GM21737 (cell line): Measurements from ENCODE around the gene KCNQ4.
A peak's percentile ranks its signal among the peaks of the same experiment; 100 is the strongest.

Experiments
- ATAC-seq: cut with Tn5 transposase; IDR thresholded peaks from one replicate; pipeline ENCODE4 v1.9.1; 2021; ENCODE audit warnings: mild to moderate bottlenecking, moderate library complexity; ENCODE audit not compliant: unreplicated experiment

The KCNQ4 gene

DNA sequence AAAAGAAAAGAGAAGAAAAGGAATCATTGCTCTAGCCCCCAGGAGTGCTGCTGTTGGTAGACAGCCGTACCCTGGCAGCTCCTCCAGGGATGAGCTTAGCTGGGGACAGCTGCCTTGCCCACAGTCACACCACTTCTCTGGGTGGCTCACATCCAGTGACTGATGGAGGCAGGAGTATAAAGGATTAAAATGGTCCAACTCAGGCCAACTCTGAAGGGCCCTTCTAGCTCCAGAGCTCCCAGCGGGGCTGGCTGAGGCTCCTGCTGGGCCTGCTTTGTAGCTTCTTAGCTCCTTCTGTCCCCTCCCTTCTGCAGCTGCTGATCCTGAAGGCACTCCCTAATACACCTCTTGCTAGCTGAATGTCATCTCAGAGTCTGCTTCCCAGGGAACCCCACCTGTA is 74.2 kb downstream of the KCNQ4 start:
- no peak for ATAC-seq

DNA sequence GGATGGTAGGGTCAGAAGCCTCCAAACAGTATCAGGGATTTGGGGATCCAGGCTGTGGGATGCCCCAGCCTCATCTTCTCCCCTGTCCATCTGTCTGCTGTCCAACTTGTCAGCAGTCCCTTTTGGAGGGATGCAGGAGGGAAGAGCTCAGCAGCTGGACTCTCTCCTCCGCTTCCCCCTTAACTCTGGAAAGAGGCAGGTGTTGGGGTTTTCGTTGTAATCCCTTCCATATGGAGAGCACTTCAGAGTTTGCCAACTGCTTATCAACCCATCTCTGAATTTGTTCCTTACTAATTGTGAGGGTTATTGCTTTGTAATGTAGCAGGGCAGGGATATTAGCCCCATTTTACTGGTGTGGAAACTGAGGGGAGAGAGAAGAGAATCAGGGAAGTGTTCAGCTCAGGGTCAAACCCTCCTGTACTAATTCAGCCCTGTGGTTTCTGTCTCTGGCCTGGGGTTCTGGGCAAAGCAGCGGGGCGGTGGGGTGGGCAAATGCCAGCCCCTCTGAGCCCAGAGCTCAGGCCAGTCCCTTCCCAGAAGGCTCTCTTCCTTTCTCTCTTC is 75.3 kb downstream of the KCNQ4 start:
- ATAC-seq, result no peak

DNA sequence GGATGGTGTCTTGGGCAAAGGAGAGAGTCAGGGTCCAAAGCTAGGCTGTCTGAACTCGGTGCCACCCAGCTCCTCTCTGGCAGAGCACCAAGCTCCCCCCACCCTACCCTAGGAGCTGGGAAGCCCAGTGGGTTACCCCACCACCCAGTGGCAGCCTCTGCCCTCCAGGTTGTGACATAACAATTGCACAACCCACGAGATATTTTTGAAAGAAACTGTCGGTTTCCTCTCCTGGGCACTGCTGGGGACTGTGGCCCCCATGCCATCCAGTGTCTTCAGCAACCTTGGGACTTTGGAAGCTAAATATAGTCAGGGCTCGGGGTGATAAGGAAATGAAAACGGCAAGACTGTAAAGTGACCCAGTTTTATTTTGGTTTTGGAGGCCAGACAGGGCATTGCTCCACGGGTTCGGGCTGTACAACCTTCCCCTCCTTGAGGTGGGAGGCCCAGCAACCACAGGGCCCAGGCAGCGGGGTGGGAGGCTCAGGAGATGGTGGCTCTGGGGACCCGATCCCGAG is 77.2 kb downstream of the KCNQ4 start:
- ATAC-seq, result no peak

DNA sequence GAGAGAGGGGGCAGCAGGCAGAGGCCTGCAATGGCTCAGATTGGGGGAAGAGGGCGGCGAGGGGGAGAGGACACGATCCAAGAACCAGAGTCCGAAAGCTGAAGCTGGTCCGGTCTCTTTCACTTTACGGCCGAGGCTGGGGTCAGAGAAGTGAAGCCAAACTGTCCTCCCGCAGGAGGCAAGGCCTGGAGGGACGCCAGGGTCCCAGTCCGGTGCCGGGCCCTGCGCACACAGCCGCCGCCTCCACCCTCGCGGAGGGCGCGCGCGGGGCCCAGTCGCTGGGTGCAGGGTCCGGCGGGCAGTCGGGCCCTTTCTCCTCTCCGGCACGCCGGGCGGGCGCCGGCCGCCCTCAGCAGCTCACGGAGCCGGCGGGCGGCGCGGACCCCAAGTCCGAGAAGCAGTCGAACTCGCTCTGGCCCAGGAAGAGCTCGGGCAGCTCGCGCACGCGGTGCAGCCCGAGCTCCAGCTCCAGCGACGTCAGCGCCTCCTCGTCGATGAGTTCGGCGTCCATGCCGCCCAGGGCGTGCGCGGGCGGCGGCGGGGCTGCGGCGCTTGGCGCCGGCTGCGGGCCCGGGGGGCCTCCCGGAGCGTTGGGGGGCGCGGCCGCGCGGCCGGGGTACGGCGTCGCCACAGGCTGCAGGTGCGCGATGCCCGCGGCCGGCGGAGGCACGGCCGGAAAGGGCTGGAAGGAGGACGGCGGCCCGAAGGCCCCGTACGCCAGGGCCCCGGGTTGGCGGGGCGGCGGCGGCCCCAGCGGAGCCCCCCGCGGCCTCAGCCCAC is 77.8 kb downstream of the KCNQ4 start:
- ATAC-seq, result peak; percentile 8

- peak; percentile 91 for ATAC-seq
Observed at GRCh38 chr1:40862008-40862863, 78.6 kb downstream of the KCNQ4 start, which contains the start of gene CITED4. Gene CITED4 (minus strand): TSS chr1:40862363. CDS start chr1:40862127, 236 bp downstream.

DNA sequence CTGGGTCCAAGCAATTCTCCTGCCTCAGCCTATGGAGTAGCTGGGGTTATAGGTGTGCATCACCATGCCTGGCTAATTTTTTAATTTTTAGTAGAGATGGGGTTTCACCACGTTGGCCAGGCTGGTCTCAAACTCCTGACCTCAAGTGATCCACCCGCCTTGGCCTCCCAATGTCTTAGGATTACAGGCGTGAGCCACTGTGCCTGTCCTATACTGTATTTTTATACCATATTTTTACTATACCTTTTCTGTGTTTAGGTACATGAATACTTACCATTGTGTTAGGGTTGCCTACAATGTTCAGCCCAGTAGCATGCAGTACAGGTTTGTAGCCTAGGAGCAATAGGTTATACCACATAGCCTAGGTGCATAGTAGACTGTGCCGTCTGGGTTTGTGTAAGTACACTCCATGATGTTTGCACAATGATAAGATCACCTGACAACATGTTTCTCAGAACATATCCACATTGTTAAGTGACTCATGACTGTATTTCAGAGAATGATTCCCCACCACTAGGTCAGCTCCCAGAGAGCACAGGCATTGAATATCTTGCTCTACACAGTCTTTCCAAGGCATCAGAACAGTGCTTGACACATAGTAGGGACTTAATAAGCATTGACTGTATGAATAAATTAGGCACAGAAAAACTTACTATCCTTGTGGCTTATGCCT is 84.6 kb downstream of the KCNQ4 start:
- ATAC-seq, result no peak

DNA sequence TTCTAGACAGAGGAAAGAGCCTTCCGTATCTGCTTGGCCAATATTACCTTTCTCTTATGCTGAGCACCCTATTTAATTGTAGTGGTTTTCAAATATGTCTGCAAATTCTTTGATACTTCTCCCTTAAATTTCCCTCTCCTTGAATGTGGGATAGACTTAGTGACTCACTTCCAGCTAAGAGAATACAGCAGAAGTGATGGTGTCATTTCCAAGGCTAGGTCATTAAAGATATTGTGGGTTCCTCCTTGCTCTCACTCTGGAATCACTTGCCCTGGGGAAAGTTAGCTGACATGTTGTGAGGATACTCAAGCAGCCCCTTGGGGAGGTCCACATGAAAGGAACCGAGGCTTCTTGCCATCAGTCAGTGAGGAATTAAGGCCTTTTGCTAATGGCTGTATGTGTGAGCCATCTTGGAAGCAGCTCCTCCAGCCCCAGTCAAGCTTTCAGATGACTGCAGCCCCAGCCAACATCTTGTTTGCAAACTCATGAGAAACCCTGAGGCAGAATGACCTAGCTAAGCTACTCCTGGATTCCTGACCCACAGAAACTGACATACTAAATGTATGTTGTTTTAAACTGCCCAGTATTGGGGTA is 86.6 kb downstream of the KCNQ4 start:
- ATAC-seq, result no peak

DNA sequence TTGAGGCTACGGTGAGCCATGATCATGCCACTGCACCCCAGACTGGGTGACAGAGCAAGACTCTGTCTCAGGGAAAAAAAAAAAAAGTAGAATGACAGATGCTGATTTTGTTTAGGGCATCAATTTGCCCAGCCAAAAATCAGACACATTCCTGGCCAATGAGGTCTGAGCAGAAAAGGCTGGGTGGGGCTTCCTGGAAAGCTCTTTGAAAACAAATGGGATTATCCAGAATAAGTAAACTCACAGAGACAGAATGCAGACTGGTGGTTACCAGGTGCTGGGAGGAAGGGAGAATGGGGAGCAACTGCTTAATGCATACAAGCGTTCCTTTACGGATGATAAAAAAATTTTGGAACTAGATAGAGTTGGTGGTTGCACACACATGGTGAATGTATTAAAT is 88.7 kb downstream of the KCNQ4 start:
- no peak for ATAC-seq

- no peak for ATAC-seq
Observed at GRCh38 chr1:40873863-40874472, 90.4 kb downstream of the KCNQ4 start.

GRCh38 chr1:40876436-40876761 is 92.8 kb downstream of the KCNQ4 start:
- ATAC-seq, result no peak

DNA sequence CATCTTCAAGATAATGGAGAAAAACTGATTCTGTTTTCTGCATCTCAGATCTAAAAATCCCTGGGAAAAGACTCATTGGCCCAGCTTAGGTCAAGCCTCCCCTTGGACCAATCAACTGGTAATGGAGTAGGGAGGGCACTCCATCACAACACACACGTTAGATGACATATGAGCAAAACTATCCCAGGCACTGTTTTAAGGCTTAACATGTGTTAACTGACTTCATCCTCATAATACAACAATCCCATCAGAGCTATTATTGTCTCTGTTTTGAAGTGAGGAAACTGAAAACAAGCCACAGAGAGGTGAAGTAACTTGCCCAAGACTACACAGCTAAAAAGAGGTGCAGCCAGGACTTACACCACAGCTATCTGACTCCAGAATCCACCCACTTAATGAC is 93.3 kb downstream of the KCNQ4 start:
- ATAC-seq, result no peak

GRCh38 chr1:40877698-40878097 is 94.1 kb downstream of the KCNQ4 start:
- ATAC-seq, result no peak

DNA sequence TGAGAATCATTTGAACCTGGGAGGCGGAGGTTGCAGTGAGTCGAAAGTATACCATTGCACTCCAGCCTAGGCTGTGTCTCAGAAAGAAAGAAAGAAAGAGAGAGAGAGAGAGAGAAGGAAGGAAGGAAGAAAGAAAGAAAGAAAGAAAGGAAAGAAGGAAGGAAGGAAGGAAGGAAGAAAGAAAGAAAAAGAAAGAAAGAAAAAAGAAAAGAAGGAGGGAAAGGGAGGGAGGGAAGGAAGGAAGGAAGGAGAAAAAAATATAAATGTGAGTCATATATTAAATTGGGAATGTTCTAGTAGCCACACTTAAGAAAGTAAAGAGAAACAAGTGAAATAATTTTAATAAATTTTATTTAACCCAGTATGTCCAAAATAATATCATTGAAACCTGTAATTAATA is 95.3 kb downstream of the KCNQ4 start:
- ATAC-seq, result no peak

- no peak for ATAC-seq
Observed at GRCh38 chr1:40879482-40880175, 96.0 kb downstream of the KCNQ4 start.

DNA sequence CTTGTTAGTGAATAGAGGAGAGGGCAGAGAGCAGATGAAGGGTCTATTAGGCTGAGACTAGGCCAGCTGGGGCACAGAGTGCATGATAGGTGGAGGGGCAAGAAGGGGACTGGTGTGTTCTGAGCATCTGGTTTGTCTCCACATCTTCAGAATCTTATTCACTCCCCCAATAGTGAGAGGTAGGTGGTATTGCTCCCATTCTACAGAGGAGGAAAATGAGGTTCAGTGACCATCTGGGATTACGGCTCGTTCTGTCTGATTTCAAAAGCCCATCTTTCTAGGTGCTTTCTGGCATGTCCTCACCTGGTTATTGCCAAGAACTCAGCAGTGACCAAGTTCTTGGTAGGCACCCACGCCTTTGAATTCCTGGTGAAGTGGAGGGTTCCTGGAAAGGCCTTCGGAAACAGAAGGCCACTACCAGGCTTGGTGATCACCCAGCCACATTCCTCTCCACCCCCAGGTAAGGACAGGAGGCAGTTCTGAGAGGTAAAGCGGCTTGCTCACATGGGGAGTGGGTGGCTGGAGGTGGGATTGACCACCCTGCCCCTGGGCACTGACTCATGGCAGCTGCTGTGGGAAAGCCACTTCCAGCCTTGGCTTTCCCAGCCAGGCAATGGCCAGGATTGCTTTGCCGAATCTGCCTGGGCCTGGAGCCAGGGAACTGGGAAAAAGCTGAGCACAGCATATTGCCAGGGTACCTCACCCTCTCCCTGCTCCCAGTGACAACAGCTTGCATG is 97.4 kb downstream of the KCNQ4 start:
- ATAC-seq, result no peak

GRCh38 chr1:40884055-40884795 is 100.6 kb downstream of the KCNQ4 start:
- ATAC-seq, result no peak

DNA sequence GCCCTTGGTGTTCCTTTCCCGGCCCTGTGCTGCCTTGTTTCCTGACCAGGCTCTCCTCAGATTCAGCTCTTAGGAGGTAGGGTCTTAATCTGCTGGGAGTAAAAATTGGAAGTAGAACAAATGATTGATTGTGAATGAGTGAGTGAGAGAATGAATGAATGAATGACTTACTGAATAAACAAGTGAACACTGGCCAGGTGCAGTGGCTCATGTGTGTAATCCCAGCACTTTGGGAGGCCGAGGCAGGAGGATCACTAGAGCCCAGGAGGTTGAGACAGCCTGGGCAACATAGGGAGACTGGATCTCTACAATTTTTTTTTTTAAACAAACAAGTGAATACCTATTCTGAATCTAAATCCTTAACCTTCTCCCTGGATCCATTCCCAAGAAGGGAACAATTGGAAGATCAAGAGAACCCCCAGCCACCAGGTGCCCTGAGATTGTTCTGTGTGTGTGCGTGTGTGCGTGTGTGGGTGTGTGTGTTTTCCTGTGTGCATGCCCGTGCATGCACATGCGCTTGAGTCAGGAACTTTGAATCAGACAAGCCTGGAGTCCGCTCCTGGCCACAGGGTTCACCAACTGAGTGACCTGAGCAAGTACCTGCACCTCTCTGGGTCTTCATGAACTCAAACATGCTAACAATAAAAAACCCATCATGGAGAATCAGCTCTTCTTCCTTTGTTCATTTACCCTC is 102.9 kb downstream of the KCNQ4 start:
- ATAC-seq, result no peak

DNA sequence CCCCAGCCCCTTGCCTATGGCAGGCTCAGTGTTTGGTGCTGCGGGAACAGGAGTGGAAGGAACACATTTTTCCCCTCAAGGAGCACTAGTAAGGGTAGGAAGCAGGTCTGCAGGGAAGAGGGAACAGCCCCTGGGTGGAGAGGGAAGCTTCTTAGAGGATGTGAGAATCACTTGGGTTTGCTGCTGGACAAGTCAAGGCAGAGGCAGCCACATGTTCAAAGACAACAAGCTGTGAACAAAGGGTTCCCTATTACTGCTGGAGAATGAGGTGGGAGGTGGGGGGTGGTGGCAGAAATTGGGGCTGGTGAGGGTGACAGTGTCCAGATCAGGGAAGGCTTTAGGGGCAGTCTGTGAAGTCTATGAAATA is 103.4 kb downstream of the KCNQ4 start:
- no peak for ATAC-seq
